Nephron (organoid): Measurements from ENCODE around the gene FAM131B.
A peak's percentile ranks its signal among the peaks of the same experiment; 100 is the strongest.
"Not testable (repeated sequence)": the region's sequence is repeated elsewhere in the genome, so short reads cannot be mapped to it uniquely, and the experiment has no call there.

Experiments
- H3K27ac Mint-ChIP-seq, 3 experiments: 2 replicates each; pipeline ENCODE4 v1.8.0; 2020; ENCODE audit warnings: mixed read lengths in 3 of 3, mild to moderate bottlenecking in 2 of 3, moderate library complexity in 1 of 3
- H3K27me3 Mint-ChIP-seq: 2 replicates; pipeline ENCODE4 v1.8.0; 2021; ENCODE audit warnings: low read depth, mild to moderate bottlenecking, moderate library complexity, mixed read lengths
- H3K36me3 Mint-ChIP-seq: 2 replicates; pipeline ENCODE4 v1.8.0; 2020; ENCODE audit warnings: low read depth, mixed read lengths
- H3K4me1 Mint-ChIP-seq: 2 replicates; pipeline ENCODE4 v1.8.0; 2020; ENCODE audit warnings: mixed read lengths
- H3K4me3 Mint-ChIP-seq, 3 experiments: 2 replicates each; pipeline ENCODE4 v1.8.0; 2020; ENCODE audit warnings: mild to moderate bottlenecking in 3 of 3, mixed read lengths in 3 of 3, moderate library complexity in 2 of 3
- H3K9me3 Mint-ChIP-seq: 2 replicates; pipeline ENCODE4 v1.8.0; 2020; ENCODE audit warnings: mixed read lengths
- CTCF ChIP-seq, 3 experiments: fragments of 200-600 bp; sonication (generic); IDR thresholded peaks; one replicate each; pipeline ENCODE4 v1.5.0; 2021; ENCODE audit warnings: antibody characterized with exemption in 3 of 3; ENCODE audit not compliant: unreplicated experiment in 3 of 3

FAM131B gene

GRCh38 chr7:143407287-143408251 is 45.1 kb upstream of the FAM131B start:
- peaks cover 66% of the 10 kb centered on the region for H3K4me1 Mint-ChIP-seq
- H3K36me3 Mint-ChIP-seq, result no peaks in the 10 kb centered on the region
- peak overlapping the region; percentile 60 to 80 (median 76) for H3K4me3 Mint-ChIP-seq

GRCh38 chr7:143406002-143406357 is 43.5 kb upstream of the FAM131B start:
- no peak for TF ChIP-seq CTCF (IDR thresholded peaks at IDR 0.05; ENCODE audit: unreplicated experiment in 3 of 3)
- Mint-ChIP-seq H3K27ac (peak overlapping the region in 2 of 3 experiments; percentile 28 to 89), H3K4me1 (peaks cover 52% of the 10 kb centered on the region), H3K9me3 (no peaks in the 10 kb centered on the region), H3K4me3 (no peak overlapping the region), H3K36me3 (no peaks in the 10 kb centered on the region), H3K27me3 (peaks cover 21% of the 10 kb centered on the region)

More at GRCh38 chr7:143407287-143408251, 45.1 kb upstream of the FAM131B start:
- Mint-ChIP-seq H3K27me3 (peaks cover 18% of the 10 kb centered on the region), H3K27ac (peak overlapping the region; percentile 1 to 77 (median 40)), H3K9me3 (no peaks in the 10 kb centered on the region)
- TF ChIP-seq CTCF (IDR thresholded peaks at IDR 0.05; ENCODE audit: unreplicated experiment in 3 of 3), result no peak

DNA sequence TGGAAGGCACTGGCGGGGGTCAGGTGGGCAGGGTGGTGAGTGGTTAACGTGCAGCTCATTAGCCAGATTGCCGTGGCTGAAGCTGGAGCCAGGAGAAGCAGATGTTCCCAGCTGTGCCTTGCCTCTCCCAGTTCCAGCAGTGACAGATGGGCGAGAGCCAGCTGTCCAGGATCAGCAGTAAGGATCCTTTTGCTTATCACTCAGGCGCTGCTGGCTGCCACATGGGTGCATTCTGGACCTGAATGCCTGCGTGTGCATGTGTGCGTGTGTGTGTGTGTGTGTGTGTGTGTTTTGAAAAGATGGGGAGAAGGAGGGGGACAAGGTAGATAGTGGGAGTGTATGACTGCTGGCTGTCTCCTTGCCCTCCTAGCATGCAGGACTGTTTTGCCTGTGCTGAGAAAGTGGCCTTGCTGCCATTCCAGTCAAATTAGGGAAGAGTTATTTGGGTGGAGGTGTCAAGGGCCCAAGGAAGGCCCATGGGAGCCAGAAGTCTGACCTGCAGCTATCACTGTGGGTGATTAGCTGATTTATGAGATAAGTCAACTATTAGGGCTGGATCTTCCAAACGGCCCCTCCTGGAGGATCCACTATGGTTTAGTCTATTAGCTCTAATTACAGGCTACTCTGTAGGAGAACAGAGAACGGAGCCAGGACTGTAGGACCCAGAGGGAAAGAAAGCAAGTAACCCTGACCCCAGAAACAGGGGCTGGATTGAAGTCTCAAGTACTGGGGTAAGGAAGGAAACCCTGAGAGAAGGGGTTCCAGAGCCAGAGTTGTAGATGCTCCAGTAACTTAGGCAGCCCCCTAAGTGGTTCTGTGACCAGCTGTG is 42.9 kb upstream of the FAM131B start:
- Mint-ChIP-seq H3K4me1 (peaks cover 47% of the 10 kb centered on the region), H3K27me3 (peaks cover 21% of the 10 kb centered on the region), H3K9me3 (no peaks in the 10 kb centered on the region), H3K4me3 (peak overlapping the region; percentile 1 to 34 (median 18)), H3K27ac (peak overlapping the region; percentile 28 to 89 (median 45)), H3K36me3 (no peaks in the 10 kb centered on the region)
- no peak for TF ChIP-seq CTCF (IDR thresholded peaks at IDR 0.05; ENCODE audit: unreplicated experiment in 3 of 3)

- not testable (repeated sequence) for H3K9me3 Mint-ChIP-seq, H3K4me3 Mint-ChIP-seq, H3K27ac Mint-ChIP-seq, H3K36me3 Mint-ChIP-seq
- H3K4me1 Mint-ChIP-seq, result peaks cover 27% of the 10 kb centered on the region
- H3K27me3 Mint-ChIP-seq, result peaks cover 17% of the 10 kb centered on the region
These were observed 39.7 kb upstream of the FAM131B start for GRCh38 chr7:143402233-143402632.

DNA sequence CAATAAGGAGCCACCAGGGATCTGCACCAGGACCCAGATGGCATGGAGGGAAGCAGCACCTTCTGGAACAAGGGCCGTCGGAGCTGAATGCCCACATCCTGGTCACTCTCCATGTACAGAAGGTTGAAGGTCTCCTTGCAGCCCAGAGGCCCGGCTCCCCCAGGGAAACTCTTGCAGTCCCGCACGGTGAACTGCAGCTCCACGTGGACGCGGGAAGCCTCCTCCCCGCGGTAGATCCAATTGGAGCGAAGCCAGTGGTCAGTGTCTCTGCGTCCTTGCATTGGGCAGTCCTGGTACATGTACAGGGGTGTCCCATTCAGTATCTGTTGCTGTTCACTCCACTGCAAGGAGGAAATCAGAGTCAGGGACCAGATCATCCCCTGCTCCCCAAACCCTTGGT is 38.8 kb upstream of the FAM131B start:
- peaks cover 17% of the 10 kb centered on the region for H3K27me3 Mint-ChIP-seq
- H3K9me3 Mint-ChIP-seq, result no peaks in the 10 kb centered on the region
- peaks cover 18% of the 10 kb centered on the region for H3K4me1 Mint-ChIP-seq
- no peaks in the 10 kb centered on the region for H3K36me3 Mint-ChIP-seq
- H3K27ac Mint-ChIP-seq, result no peak overlapping the region
- no peak overlapping the region for H3K4me3 Mint-ChIP-seq
- TF ChIP-seq CTCF (IDR thresholded peaks at IDR 0.05; ENCODE audit: unreplicated experiment in 3 of 3), result no peak

GRCh38 chr7:143399642-143400041 is 37.1 kb upstream of the FAM131B start:
- H3K36me3 Mint-ChIP-seq, result peaks cover 4% of the 10 kb centered on the region
- no peaks in the 10 kb centered on the region for H3K9me3 Mint-ChIP-seq
- H3K27me3 Mint-ChIP-seq, result peaks cover 17% of the 10 kb centered on the region
- H3K4me1 Mint-ChIP-seq, result peaks cover 1% of the 10 kb centered on the region
- TF ChIP-seq CTCF (IDR thresholded peaks at IDR 0.05; ENCODE audit: unreplicated experiment in 3 of 3), result no peak
- H3K27ac Mint-ChIP-seq, result no peak overlapping the region
- no peak overlapping the region for H3K4me3 Mint-ChIP-seq
